Activated T-cell treated with anti-CD3 and anti-CD28 coated beads for 24 hours (primary cell): Measurements from ENCODE around the gene KCNN3.

ENCODE experiments used
- DNase-seq: peaks from one replicate; pipeline ENCODE4 v3.0.0-alpha.2; 2020; ENCODE audit warnings: low read depth

The KCNN3 gene

GRCh38 chr1:154816369-154816768 is 53.7 kb downstream of the KCNN3 start:
- no peak for DNase-seq

- no peak for DNase-seq
These were observed 56.1 kb downstream of the KCNN3 start for GRCh38 chr1:154813846-154814505.

GRCh38 chr1:154813300-154813816 is 56.7 kb downstream of the KCNN3 start:
- DNase-seq: no peak

GRCh38 chr1:154812877-154813276 is 57.2 kb downstream of the KCNN3 start:
- no peak for DNase-seq

- no peak for DNase-seq
These were observed 59.5 kb downstream of the KCNN3 start for GRCh38 chr1:154810571-154810970.

GRCh38 chr1:154809436-154810413 is 60.4 kb downstream of the KCNN3 start:
- DNase-seq: no peak

- no peak for DNase-seq
These were observed 61.2 kb downstream of the KCNN3 start for GRCh38 chr1:154808909-154809262.

- DNase-seq: no peak
These were observed 61.7 kb downstream of the KCNN3 start for GRCh38 chr1:154808261-154808908.

GRCh38 chr1:154807048-154807591 is 63.0 kb downstream of the KCNN3 start:
- DNase-seq: no peak

- DNase-seq: no peak
These were observed 63.7 kb downstream of the KCNN3 start for GRCh38 chr1:154806333-154806732.

- no peak for DNase-seq
These were observed 66.8 kb downstream of the KCNN3 start for GRCh38 chr1:154802982-154803920.

- no peak for DNase-seq
These were observed 67.6 kb downstream of the KCNN3 start for GRCh38 chr1:154802336-154802969.

GRCh38 chr1:154801234-154802011 is 68.7 kb downstream of the KCNN3 start:
- DNase-seq: no peak

- DNase-seq: no peak
These were observed 70.9 kb downstream of the KCNN3 start for GRCh38 chr1:154799188-154799587.

- DNase-seq: no peak
These were observed 71.4 kb downstream of the KCNN3 start for GRCh38 chr1:154798645-154799044.

- DNase-seq: no peak
These were observed 72.9 kb downstream of the KCNN3 start for GRCh38 chr1:154797175-154797574.

GRCh38 chr1:154796303-154796892 is 73.7 kb downstream of the KCNN3 start:
- no peak for DNase-seq

- no peak for DNase-seq
These were observed 75.5 kb downstream of the KCNN3 start for GRCh38 chr1:154794608-154795007.

- DNase-seq: no peak
These were observed 76.4 kb downstream of the KCNN3 start for GRCh38 chr1:154793685-154794084.
